AG08396 (cell line): ENCODE results near the gene QPRT.
"Not testable (repeated sequence)": the region's sequence is repeated elsewhere in the genome, so short reads cannot be mapped to it uniquely, and the experiment has no call there.

ENCODE experiments used
- DNase-seq: peaks from one replicate; pipeline ENCODE4 v3.0.0; 2012; ENCODE audit warnings: low spot score, mixed read lengths

Gene QPRT

GRCh38 chr16:29663016-29663806 is 15.8 kb upstream of the QPRT start, which contains the start of gene SPN:
TSS of gene SPN (plus strand) at chr16:29663247. CDS start at chr16:29663729, 482 bp downstream.
- no peak for DNase-seq

- DNase-seq, result no peak
These were observed 15.2 kb upstream of the QPRT start for GRCh38 chr16:29663807-29664090.

GRCh38 chr16:29664091-29664921 is 14.7 kb upstream of the QPRT start:
- no peak for DNase-seq

- DNase-seq, result no peak
These were observed 13.5 kb upstream of the QPRT start for GRCh38 chr16:29665294-29666077.

- DNase-seq, result not testable (repeated sequence)
These were observed 11.7 kb upstream of the QPRT start for GRCh38 chr16:29667322-29667610.

- DNase-seq, result no peak
These were observed 11.2 kb upstream of the QPRT start for GRCh38 chr16:29667755-29668154.

- DNase-seq, result no peak
These were observed 10.7 kb upstream of the QPRT start for GRCh38 chr16:29668267-29668666.

GRCh38 chr16:29673501-29673900 is 5.5 kb upstream of the QPRT start:
- no peak for DNase-seq

GRCh38 chr16:29674188-29674587 is 4.8 kb upstream of the QPRT start:
- DNase-seq, result no peak

GRCh38 chr16:29675811-29676643 is 3.0 kb upstream of the QPRT start:
- DNase-seq, result peak; percentile 52

- DNase-seq, result no peak
These were observed 1.8 kb upstream of the QPRT start for GRCh38 chr16:29676989-29677785.

GRCh38 chr16:29680180-29680598 is 1.2 kb downstream of the QPRT start:
- DNase-seq, result no peak

GRCh38 chr16:29683543-29684090 is 4.6 kb downstream of the QPRT start:
- no peak for DNase-seq

GRCh38 chr16:29684679-29685078 is 5.7 kb downstream of the QPRT start:
- DNase-seq, result no peak

GRCh38 chr16:29686740-29687332 is 7.9 kb downstream of the QPRT start:
- no peak for DNase-seq

GRCh38 chr16:29687755-29688154 is 8.8 kb downstream of the QPRT start:
- DNase-seq, result no peak

- DNase-seq, result no peak
These were observed 9.2 kb downstream of the QPRT start for GRCh38 chr16:29688172-29688571.

- DNase-seq, result not testable (repeated sequence)
These were observed 10.7 kb downstream of the QPRT start for GRCh38 chr16:29689490-29690351.

- not testable (repeated sequence) for DNase-seq
These were observed 13.6 kb downstream of the QPRT start for GRCh38 chr16:29692606-29693005.
